Keratinocyte (primary cell): Measurements from ENCODE around the gene ARSI. TPM values are rescaled to one million over a fixed set of nuclear protein-coding genes. Genes with fewer than 3 reads are reported as not detected.

Experiments
- DNase-seq: peaks from one replicate; pipeline ENCODE4 v3.0.0-alpha.2; 2011; ENCODE audit warnings: low read depth, missing footprints, low spot score
- FAIRE-seq: peaks from 2 replicates; lab custom pipeline; 2011; peaks lifted over from hg19 to GRCh38; lab: Jason Lieb, UNC
- H2AFZ ChIP-seq: 2 replicates; pipeline ENCODE4 v1.6.0; 2012; ENCODE audit warnings: low read length, control low read depth, inconsistent platforms; ENCODE audit not compliant: control insufficient read depth
- H3K27ac ChIP-seq: 2 replicates; pipeline ENCODE4 v1.5.1; 2011; ENCODE audit warnings: low read length; ENCODE audit not compliant: control insufficient read depth, insufficient read depth
- H3K27me3 ChIP-seq: 3 replicates; pipeline ENCODE4 v1.6.0; 2011; ENCODE audit warnings: low read length; ENCODE audit not compliant: control insufficient read depth, insufficient read depth; ENCODE audit errors: extremely low read depth
- H3K36me3 ChIP-seq, 2 experiments: 2 replicates in 1 of 2; 3 replicates in 1 of 2; pipeline ENCODE4 v1.5.1; 2011; ENCODE audit warnings: low read length in 2 of 2, mild to moderate bottlenecking in 1 of 2; ENCODE audit not compliant: control insufficient read depth in 2 of 2, insufficient read depth in 2 of 2; ENCODE audit errors: extremely low read depth in 1 of 2
- H3K4me1 ChIP-seq: 3 replicates; pipeline ENCODE4 v1.5.1; 2011; ENCODE audit warnings: low read length; ENCODE audit not compliant: control insufficient read depth, insufficient read depth; ENCODE audit errors: extremely low read depth
- H3K4me2 ChIP-seq: 3 replicates; pipeline ENCODE4 v1.6.0; 2011; ENCODE audit warnings: low read depth, low read length; ENCODE audit not compliant: control insufficient read depth, insufficient read depth; ENCODE audit errors: extremely low read depth
- H3K4me3 ChIP-seq, 3 experiments: fragments of 200-600 bp in 1 of 3; sonication (generic) in 1 of 3; 2 replicates in 2 of 3; 3 replicates in 1 of 3; pipeline ENCODE4 v1.5.1; 2011 to 2016; ENCODE audit warnings: low read length in 3 of 3, mild to moderate bottlenecking in 3 of 3, control low read depth in 2 of 3, inconsistent platforms in 1 of 3, low read depth in 1 of 3, mixed read lengths in 1 of 3, mixed run types in 1 of 3, moderate library complexity in 1 of 3; ENCODE audit not compliant: control insufficient read depth in 2 of 3, insufficient read depth in 2 of 3; ENCODE audit errors: extremely low read depth in 1 of 3
- H3K79me2 ChIP-seq: 2 replicates; pipeline ENCODE4 v1.6.0; 2012; ENCODE audit warnings: low read length; ENCODE audit not compliant: control insufficient read depth, insufficient read depth
- H3K9ac ChIP-seq: 3 replicates; pipeline ENCODE4 v1.6.0; 2011; ENCODE audit warnings: low read length; ENCODE audit not compliant: control insufficient read depth, insufficient read depth; ENCODE audit errors: extremely low read depth
- H3K9me1 ChIP-seq: 3 replicates; pipeline ENCODE4 v1.6.0; 2011; ENCODE audit warnings: low read length; ENCODE audit not compliant: control insufficient read depth, insufficient read depth; ENCODE audit errors: extremely low read depth
- H3K9me3 ChIP-seq: 2 replicates; pipeline ENCODE4 v1.5.1; 2012; ENCODE audit warnings: low read depth, low read length; ENCODE audit not compliant: control insufficient read depth
- H4K20me1 ChIP-seq: 3 replicates; pipeline ENCODE4 v1.6.0; 2011; ENCODE audit warnings: low read length; ENCODE audit not compliant: control insufficient read depth, insufficient read depth; ENCODE audit errors: extremely low read depth
- EZH2 ChIP-seq: IDR thresholded peaks from one replicate; pipeline ENCODE4 v1.6.1; 2012; ENCODE audit warnings: inconsistent platforms, mild to moderate bottlenecking, low read length, moderate library complexity
- dilution Hi-C: fragments of 300-500 bp; cut with MboI; formaldehyde crosslinking; loops from one replicate; pipeline ENCODE4 v1.7.0; 2020; ENCODE audit warnings: low sequenced_read_pairs; ENCODE audit not compliant: extremely low pct_ligation_motif_present
- polyA plus RNA-seq, 5 experiments: library from polyadenylated mRNA; depleted of rRNA in 3 of 5; stranded (reverse) in 3 of 5; stranded (forward) in 1 of 5; unstranded in 1 of 5; fragments of >200 nt; gene quantifications; 1 replicate in 1 of 5; 2 replicates in 3 of 5; 3 replicates in 1 of 5; pipeline versions ENCODE4 v1.2.1 to v1.2.3, GENCODE V29; 2011 to 2012; ENCODE audit warnings: missing spikeins in 2 of 5, low read depth in 1 of 5, low replicate concordance in 1 of 5
- TF ChIP-seq, protein P1 (sequence below), 3 experiments: IDR thresholded peaks in 1 of 3; conservative IDR thresholded peaks in 1 of 3; optimal IDR thresholded peaks in 1 of 3; 2 replicates in 2 of 3; 3 replicates in 1 of 3; pipeline versions ENCODE3 to v1.5.1; 2011; ENCODE audit warnings: low read length in 3 of 3, mild to moderate bottlenecking in 3 of 3, moderate library complexity in 2 of 3, control low read depth in 1 of 3, inconsistent platforms in 1 of 3; ENCODE audit not compliant: insufficient read depth in 2 of 3; ENCODE audit errors: extremely low read depth in 1 of 3

The ARSI gene
- polyA plus RNA-seq, 1 donor (not counting 4 experiments of a cell fraction or from before 2014, with no cell fraction given), result 1.7 TPM

DNA sequence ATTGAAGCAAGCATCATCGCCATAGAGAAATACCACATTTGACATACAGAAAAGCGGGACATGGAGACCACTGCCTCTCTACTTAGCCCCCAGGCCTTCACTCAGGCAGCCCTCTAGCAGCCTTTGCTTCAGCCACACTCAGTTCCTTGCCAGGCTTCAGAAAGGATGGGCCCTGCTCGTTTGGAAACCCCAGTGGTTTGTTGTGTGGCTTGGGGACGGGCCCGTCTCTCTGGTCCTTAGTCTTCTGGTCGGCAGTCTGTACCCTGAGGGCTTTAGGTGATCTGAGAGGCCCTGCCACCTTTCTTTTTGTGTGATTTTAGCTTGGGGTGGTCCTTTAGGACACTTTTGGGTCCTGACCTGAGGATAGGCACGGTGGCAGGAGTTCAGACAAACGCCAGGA, 21.1 kb upstream of the ARSI start:
- peaks cover 47% of the 10 kb centered on the region for H3K4me1 ChIP-seq
- DNase-seq (no peak), FAIRE-seq (no peak)
- H3K27ac ChIP-seq, result no peak overlapping the region
- no peak overlapping the region for H3K4me3 ChIP-seq
- dilution Hi-C loops, result no loop called here
- no peaks in the 10 kb centered on the region for H3K27me3 ChIP-seq
- no peak overlapping the region for H2AFZ ChIP-seq
- no peaks in the 10 kb centered on the region for H3K9me3 ChIP-seq
- no peak overlapping the region for H3K4me2 ChIP-seq
- no peaks in the 10 kb centered on the region for H3K36me3 ChIP-seq
- no peaks in the 10 kb centered on the region for H4K20me1 ChIP-seq
- no peak overlapping the region for H3K9ac ChIP-seq
- H3K9me1 ChIP-seq, result no peaks in the 10 kb centered on the region
- H3K79me2 ChIP-seq, result no peaks in the 10 kb centered on the region
- no peak for TF ChIP-seq EZH2
- TF ChIP-seq, protein P1, sequence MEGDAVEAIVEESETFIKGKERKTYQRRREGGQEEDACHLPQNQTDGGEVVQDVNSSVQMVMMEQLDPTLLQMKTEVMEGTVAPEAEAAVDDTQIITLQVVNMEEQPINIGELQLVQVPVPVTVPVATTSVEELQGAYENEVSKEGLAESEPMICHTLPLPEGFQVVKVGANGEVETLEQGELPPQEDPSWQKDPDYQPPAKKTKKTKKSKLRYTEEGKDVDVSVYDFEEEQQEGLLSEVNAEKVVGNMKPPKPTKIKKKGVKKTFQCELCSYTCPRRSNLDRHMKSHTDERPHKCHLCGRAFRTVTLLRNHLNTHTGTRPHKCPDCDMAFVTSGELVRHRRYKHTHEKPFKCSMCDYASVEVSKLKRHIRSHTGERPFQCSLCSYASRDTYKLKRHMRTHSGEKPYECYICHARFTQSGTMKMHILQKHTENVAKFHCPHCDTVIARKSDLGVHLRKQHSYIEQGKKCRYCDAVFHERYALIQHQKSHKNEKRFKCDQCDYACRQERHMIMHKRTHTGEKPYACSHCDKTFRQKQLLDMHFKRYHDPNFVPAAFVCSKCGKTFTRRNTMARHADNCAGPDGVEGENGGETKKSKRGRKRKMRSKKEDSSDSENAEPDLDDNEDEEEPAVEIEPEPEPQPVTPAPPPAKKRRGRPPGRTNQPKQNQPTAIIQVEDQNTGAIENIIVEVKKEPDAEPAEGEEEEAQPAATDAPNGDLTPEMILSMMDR (optimal IDR thresholded peaks at IDR 0.05 in 1 of 3, IDR thresholded peaks at IDR 0.05 in 1 of 3, conservative IDR thresholded peaks at IDR 0.05 in 1 of 3; ENCODE audit: extremely low read depth in 1 of 3, insufficient read depth in 2 of 3, low read length in 3 of 3), result no peak

DNA sequence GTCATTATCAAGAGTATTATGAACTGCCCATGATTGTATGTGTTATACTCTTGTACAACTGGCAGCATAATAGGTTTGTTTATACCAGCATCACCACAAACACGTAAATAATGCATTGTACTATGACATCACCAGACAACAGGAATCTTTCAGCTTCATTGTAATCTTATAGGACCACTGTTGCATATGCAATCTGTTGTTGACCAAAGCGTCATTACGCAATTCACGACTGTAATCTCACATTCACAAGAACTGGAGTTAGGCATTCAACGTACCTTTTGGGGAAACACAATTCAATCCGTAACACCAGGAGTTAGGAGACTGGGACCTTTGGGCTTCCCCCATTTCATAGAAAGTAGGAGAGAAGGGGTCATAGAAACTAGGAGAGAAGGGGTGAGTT, 20.4 kb upstream of the ARSI start:
- Histone ChIP-seq H4K20me1 (no peaks in the 10 kb centered on the region), H3K27me3 (no peaks in the 10 kb centered on the region), H3K9ac (no peak overlapping the region), H3K4me1 (peaks cover 54% of the 10 kb centered on the region), H3K4me3 (no peak overlapping the region), H3K9me1 (no peaks in the 10 kb centered on the region), H3K4me2 (no peak overlapping the region), H3K9me3 (no peaks in the 10 kb centered on the region), H3K27ac (no peak overlapping the region), H3K79me2 (no peaks in the 10 kb centered on the region), H2AFZ (no peak overlapping the region), H3K36me3 (no peaks in the 10 kb centered on the region)
- TF ChIP-seq EZH2, result no peak
- TF ChIP-seq, protein P1 (optimal IDR thresholded peaks at IDR 0.05 in 1 of 3, IDR thresholded peaks at IDR 0.05 in 1 of 3, conservative IDR thresholded peaks at IDR 0.05 in 1 of 3; ENCODE audit: extremely low read depth in 1 of 3, insufficient read depth in 2 of 3, low read length in 3 of 3), result no peak
- dilution Hi-C loops, result no loop called here
- no peak for FAIRE-seq
- DNase-seq, result no peak
